ENCODE data around the gene NTN3. TPM values are rescaled to one million over a fixed set of nuclear protein-coding genes. Genes with fewer than 3 reads are reported as not detected.
"Not testable (repeated sequence)": the region's sequence is repeated elsewhere in the genome, so short reads cannot be mapped to it uniquely, and the experiment has no call there.

Gene NTN3
- total RNA-seq, 1 donor from 2014 or later: 5.4 TPM

DNA sequence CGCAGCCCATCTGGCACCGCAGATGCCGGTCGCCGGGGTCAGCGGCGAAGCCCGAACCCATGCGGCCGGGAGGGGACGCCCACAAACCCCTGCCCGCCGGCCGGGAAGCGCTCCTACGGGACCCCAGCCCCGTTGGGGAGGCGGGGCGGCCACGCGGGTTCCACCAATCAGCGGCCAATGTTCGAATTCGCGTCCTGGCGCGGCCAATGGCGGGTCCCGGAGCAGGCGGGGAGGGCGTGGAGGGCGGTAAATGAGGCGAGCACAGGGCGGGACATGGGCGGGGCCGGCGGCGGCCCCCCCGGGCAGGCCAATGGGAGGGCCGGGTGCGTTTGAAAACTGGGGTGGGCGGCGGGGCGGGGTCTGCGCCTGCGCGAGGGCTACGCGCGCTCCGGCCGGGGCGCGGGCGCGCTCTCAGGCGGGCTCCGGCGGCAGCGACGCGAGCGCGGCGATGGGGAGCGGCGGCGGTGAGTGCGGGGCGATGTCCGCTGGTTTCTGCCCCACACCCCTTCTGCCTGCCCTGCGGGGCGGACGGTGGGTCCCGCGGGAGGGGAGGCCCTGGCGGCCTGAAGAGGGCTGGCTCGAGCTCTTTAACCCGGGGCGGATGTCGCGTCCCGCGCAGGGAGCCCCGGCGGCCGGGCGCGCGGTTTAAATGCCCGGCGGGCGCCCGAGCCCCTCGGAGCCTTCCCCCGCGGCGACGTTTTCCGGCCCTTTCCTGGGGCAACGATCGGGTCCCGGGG lies 41.9 kb upstream of the NTN3 start, which contains the start of gene CCNF:
Gene CCNF, plus strand, starts transcription at position 414 of the 737 bp plus-strand sequence. Its CDS starts 35 bp downstream, at position 449.
- Mint-ChIP-seq H3K9me3 (ENCODE audit: unreplicated experiment) (peaks cover 12% of the 10 kb centered on the region), H3K4me3 (ENCODE audit: unreplicated experiment) (peak within 1 kb of the TSS; percentile 98), H3K27me3 (ENCODE audit: unreplicated experiment) (peaks cover 9% of the 10 kb centered on the region), H3K27ac (ENCODE audit: unreplicated experiment) (peak within 1 kb of the TSS; percentile 95), H3K4me1 (ENCODE audit: low read depth, unreplicated experiment) (peaks cover 13% of the 10 kb centered on the region), H3K36me3 (ENCODE audit: unreplicated experiment) (no peaks in the 10 kb centered on the region)
- TF ChIP-seq, protein P1, sequence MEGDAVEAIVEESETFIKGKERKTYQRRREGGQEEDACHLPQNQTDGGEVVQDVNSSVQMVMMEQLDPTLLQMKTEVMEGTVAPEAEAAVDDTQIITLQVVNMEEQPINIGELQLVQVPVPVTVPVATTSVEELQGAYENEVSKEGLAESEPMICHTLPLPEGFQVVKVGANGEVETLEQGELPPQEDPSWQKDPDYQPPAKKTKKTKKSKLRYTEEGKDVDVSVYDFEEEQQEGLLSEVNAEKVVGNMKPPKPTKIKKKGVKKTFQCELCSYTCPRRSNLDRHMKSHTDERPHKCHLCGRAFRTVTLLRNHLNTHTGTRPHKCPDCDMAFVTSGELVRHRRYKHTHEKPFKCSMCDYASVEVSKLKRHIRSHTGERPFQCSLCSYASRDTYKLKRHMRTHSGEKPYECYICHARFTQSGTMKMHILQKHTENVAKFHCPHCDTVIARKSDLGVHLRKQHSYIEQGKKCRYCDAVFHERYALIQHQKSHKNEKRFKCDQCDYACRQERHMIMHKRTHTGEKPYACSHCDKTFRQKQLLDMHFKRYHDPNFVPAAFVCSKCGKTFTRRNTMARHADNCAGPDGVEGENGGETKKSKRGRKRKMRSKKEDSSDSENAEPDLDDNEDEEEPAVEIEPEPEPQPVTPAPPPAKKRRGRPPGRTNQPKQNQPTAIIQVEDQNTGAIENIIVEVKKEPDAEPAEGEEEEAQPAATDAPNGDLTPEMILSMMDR (IDR thresholded peaks at IDR 0.05; ENCODE audit: partially characterized antibody, unreplicated experiment): no peak
- DNase-seq: peak; percentile 100

DNA sequence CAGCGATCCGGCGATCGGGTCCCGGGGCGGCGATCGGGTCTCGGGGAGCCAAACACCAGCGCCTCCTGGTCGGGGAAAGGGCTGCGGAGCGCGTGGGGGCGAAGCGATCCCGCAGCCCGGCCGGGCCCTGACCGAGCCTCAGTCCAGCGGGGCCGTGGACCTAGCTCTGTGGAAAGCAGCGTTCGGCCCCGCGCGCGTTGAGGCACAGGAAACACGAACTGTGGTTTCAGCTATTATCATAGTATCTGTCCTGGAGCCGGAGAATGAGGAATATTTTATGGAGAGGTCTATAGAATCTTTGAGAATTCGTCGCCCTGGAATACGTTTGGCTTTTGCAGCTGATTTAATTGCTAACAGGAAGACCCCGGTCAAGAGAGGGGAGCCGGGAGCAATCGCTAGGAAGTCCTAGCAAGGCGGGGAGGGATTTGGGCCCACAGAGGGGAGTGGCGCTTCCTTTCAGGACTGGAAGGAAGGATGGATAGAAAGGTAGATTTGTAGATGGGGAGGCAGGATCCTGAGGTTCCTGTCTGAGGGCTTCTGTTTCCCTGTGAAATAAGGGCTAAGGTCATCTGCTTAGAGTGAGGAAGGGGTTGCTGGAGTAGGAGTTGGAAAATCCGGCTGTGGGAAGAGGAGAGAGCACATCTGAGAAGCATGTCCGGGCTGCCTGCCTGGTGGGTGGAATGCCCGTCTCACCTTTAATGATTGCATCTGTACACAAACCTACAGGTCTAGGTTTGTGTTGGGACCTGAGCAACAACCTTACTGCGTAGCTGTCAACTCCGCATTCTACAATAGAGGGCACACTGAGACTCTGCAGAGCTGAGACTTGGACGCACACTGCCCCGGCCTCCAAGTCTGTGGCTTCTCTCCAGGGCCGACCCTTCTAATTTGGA lies 41.1 kb upstream of the NTN3 start:
- peak; percentile 35 for DNase-seq
- Mint-ChIP-seq H3K4me3 (ENCODE audit: unreplicated experiment) (peak overlapping the region; percentile 98), H3K27ac (ENCODE audit: unreplicated experiment) (peak overlapping the region; percentile 89), H3K36me3 (ENCODE audit: unreplicated experiment) (no peaks in the 10 kb centered on the region), H3K27me3 (ENCODE audit: unreplicated experiment) (peaks cover 7% of the 10 kb centered on the region), H3K9me3 (ENCODE audit: unreplicated experiment) (peaks cover 12% of the 10 kb centered on the region), H3K4me1 (ENCODE audit: low read depth, unreplicated experiment) (peaks cover 13% of the 10 kb centered on the region)
- TF ChIP-seq, protein P1 (IDR thresholded peaks at IDR 0.05; ENCODE audit: partially characterized antibody, unreplicated experiment): no peak

DNA sequence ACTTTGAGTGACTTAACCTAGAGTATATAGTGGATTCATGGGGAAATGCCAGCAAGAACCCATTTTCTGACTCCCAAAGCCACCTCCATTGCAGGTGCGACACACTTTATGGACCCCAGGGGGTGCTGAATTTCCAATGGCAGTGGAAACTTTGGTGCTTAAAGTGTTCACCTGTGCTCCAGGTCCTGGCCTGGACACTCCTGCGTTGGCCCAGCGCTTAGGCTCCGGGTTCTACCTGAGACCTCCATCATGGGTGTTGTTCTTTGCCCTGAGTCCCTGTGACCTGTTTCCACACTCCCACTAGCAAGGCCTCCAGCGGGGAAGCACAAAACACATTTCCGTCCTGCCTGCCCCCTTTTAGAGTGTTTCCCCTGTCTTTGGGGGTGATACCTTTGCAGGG lies 38.8 kb upstream of the NTN3 start:
- no peak overlapping the region for H3K27ac Mint-ChIP-seq (ENCODE audit: unreplicated experiment)
- no peaks in the 10 kb centered on the region for H3K36me3 Mint-ChIP-seq (ENCODE audit: unreplicated experiment)
- TF ChIP-seq, protein P1 (IDR thresholded peaks at IDR 0.05; ENCODE audit: partially characterized antibody, unreplicated experiment): no peak
- H3K4me1 Mint-ChIP-seq (ENCODE audit: low read depth, unreplicated experiment): peaks cover 13% of the 10 kb centered on the region
- peaks cover 10% of the 10 kb centered on the region for H3K9me3 Mint-ChIP-seq (ENCODE audit: unreplicated experiment)
- no peak overlapping the region for H3K4me3 Mint-ChIP-seq (ENCODE audit: unreplicated experiment)
- peaks cover 7% of the 10 kb centered on the region for H3K27me3 Mint-ChIP-seq (ENCODE audit: unreplicated experiment)
- no peak for DNase-seq

DNA sequence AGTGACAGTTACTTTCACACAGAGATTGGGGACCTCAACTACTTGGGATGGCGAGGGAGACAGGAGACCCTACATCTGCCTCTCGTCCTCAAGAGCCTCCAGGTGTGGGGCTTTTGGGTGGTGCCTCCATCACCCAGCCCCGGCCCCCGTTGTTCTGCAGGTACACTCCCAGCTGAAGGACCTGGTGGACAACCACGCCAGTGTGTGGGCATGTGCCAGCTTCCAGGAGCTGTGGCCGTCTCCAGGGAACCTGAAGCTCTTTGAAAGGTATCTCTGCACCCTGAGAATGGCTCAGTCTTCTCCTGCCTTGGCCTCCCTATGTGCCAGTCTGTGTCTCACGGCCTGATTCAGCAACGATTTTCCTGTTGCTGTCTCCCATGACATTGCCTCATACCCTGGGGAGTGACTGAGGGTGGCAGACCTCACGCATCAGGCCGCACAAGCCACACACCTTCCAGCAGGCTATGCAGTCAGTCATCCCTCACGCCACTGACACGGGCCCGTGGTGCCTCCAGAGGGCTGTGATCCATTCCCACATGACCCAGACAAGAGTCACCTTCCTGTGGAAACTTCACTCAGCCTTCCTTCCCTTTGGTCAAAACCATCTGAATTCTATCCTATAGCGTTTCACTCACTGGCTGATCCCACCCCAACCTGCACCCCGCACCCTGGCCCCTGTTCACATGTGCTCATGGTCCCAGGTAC lies 38.1 kb upstream of the NTN3 start:
- no peak for DNase-seq
- no peaks in the 10 kb centered on the region for H3K36me3 Mint-ChIP-seq (ENCODE audit: unreplicated experiment)
- no peak overlapping the region for H3K27ac Mint-ChIP-seq (ENCODE audit: unreplicated experiment)
- H3K9me3 Mint-ChIP-seq (ENCODE audit: unreplicated experiment): peaks cover 8% of the 10 kb centered on the region
- no peak overlapping the region for H3K4me3 Mint-ChIP-seq (ENCODE audit: unreplicated experiment)
- TF ChIP-seq, protein P1 (IDR thresholded peaks at IDR 0.05; ENCODE audit: partially characterized antibody, unreplicated experiment): no peak
- H3K27me3 Mint-ChIP-seq (ENCODE audit: unreplicated experiment): peaks cover 8% of the 10 kb centered on the region
- peaks cover 8% of the 10 kb centered on the region for H3K4me1 Mint-ChIP-seq (ENCODE audit: low read depth, unreplicated experiment)

DNA sequence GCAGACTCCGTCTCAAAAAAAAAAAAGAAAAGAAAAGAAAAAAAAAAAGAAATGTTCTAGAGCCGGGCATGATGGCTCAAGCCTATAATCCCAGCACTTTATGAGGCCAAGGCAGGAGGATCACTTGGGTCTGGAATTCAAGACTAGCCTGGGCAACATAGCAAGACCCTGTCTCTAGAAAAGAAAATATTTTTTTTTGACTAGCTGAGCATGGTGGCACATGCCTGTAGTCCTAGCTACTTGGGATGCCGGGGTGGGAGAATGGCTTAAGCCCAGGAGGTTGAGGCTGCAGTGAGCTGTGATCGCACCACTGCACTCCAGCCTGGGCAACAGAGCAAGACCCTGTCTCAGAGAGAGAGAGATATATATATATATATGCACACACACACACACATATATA lies 35.9 kb upstream of the NTN3 start:
- H3K4me1 Mint-ChIP-seq (ENCODE audit: low read depth, unreplicated experiment); H3K36me3 Mint-ChIP-seq (ENCODE audit: unreplicated experiment); H3K27ac Mint-ChIP-seq (ENCODE audit: unreplicated experiment); DNase-seq; H3K27me3 Mint-ChIP-seq (ENCODE audit: unreplicated experiment); H3K4me3 Mint-ChIP-seq (ENCODE audit: unreplicated experiment); H3K9me3 Mint-ChIP-seq (ENCODE audit: unreplicated experiment): not testable (repeated sequence)
